ENCODE data around the gene AHCYL1. TPM values are rescaled to one million over a fixed set of nuclear protein-coding genes. Genes with fewer than 3 reads are reported as not detected.
A peak's percentile ranks its signal among the peaks of the same experiment; 100 is the strongest.

The AHCYL1 gene
- total RNA-seq, 2 donors from 2014 or later = 78.9 to 96.0 TPM

- H3K9me3 Mint-ChIP-seq = no peaks in the 10 kb centered on the region
- H3K4me3 Mint-ChIP-seq = peak overlapping the region; percentile 56
- no peaks in the 10 kb centered on the region for H3K27me3 Mint-ChIP-seq (ENCODE audit: insufficient read depth)
- H3K36me3 Mint-ChIP-seq (ENCODE audit: low read depth) = peaks cover 1% of the 10 kb centered on the region
- Histone ChIP-seq H3K9ac (ENCODE audit: extremely low read depth, low read length, poor library complexity, severe bottlenecking) (no peak overlapping the region), H3K27ac (ENCODE audit: low read depth, low read length) (no peak overlapping the region), H3K4me3 (ENCODE audit: low read length) (peak overlapping the region; percentile 77), H3K27me3 (ENCODE audit: control insufficient read depth, insufficient read depth, low read length, poor library complexity, severe bottlenecking) (no peaks in the 10 kb centered on the region), H3K9me3 (ENCODE audit: control insufficient read depth, low read length) (no peaks in the 10 kb centered on the region), H3K4me1 (ENCODE audit: control insufficient read depth, insufficient read depth, low read length) (peaks cover 39% of the 10 kb centered on the region), H3K36me3 (ENCODE audit: control insufficient read depth, insufficient read depth, low read length) (no peaks in the 10 kb centered on the region)
- DNase-seq = no peak
- WGBS, 2 experiments (ENCODE audit: insufficient coverage in 1 of 2, insufficient read length in 1 of 2) = 100% methylated on average over 1 of the region's 1 CpG
- TF ChIP-seq, protein P1, sequence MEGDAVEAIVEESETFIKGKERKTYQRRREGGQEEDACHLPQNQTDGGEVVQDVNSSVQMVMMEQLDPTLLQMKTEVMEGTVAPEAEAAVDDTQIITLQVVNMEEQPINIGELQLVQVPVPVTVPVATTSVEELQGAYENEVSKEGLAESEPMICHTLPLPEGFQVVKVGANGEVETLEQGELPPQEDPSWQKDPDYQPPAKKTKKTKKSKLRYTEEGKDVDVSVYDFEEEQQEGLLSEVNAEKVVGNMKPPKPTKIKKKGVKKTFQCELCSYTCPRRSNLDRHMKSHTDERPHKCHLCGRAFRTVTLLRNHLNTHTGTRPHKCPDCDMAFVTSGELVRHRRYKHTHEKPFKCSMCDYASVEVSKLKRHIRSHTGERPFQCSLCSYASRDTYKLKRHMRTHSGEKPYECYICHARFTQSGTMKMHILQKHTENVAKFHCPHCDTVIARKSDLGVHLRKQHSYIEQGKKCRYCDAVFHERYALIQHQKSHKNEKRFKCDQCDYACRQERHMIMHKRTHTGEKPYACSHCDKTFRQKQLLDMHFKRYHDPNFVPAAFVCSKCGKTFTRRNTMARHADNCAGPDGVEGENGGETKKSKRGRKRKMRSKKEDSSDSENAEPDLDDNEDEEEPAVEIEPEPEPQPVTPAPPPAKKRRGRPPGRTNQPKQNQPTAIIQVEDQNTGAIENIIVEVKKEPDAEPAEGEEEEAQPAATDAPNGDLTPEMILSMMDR (conservative IDR thresholded peaks at IDR 0.05) = no peak
- H3K27ac Mint-ChIP-seq = peak overlapping the region; percentile 98
- H3K4me1 Mint-ChIP-seq = peaks cover 60% of the 10 kb centered on the region
These were observed 18.1 kb downstream of the AHCYL1 start for GRCh38 chr1:110002695-110003094.

DNA sequence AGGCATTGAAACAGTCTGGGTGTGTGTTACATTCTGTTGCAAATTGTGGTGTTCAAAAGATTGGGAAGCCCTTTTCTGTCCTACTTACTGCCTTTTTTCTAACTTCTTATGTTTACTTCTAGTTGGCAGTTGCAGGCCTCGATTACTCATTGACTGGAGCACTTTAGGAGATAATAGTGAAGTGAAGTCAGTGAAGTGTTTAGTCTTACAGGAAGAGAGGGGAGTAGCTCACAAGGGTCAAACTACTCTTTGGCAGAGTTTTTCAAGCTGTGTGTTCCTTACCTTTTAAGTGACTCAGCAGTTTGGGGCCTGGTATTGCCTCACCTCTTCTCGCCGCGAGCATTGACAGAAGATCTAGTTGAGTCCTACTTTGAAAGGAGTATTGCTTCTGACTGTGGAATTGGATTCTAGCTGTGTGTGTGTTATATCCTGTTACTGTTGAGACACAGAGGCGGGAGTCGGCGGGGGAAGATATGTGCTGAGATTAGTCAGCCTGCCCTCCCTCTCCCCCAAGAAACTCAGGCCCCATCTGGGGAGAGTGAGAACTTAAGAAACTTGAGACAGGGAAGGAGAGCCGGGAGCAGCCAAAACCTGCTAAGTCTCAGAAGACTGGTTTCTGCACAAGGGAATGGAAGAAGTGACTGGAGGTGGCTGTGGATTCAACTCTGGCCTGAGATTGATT lies 19.3 kb downstream of the AHCYL1 start:
- peaks cover 41% of the 10 kb centered on the region for H3K4me1 ChIP-seq (ENCODE audit: control insufficient read depth, insufficient read depth, low read length)
- H3K9me3 Mint-ChIP-seq = no peaks in the 10 kb centered on the region
- H3K27ac Mint-ChIP-seq = peak overlapping the region; percentile 98
- H3K36me3 Mint-ChIP-seq (ENCODE audit: low read depth) = peaks cover 1% of the 10 kb centered on the region
- H3K4me3 ChIP-seq (ENCODE audit: low read length) = peak overlapping the region; percentile 77
- peaks cover 6% of the 10 kb centered on the region for H3K36me3 ChIP-seq (ENCODE audit: control insufficient read depth, insufficient read depth, low read length)
- H3K27me3 Mint-ChIP-seq (ENCODE audit: insufficient read depth) = no peaks in the 10 kb centered on the region
- peaks cover 63% of the 10 kb centered on the region for H3K4me1 Mint-ChIP-seq
- no peaks in the 10 kb centered on the region for H3K9me3 ChIP-seq (ENCODE audit: control insufficient read depth, low read length)
- H3K9ac ChIP-seq (ENCODE audit: extremely low read depth, low read length, poor library complexity, severe bottlenecking) = peak overlapping the region; percentile 79
- TF ChIP-seq, protein P1 (conservative IDR thresholded peaks at IDR 0.05) = no peak
- DNase-seq = peak; percentile 87
- no peaks in the 10 kb centered on the region for H3K27me3 ChIP-seq (ENCODE audit: control insufficient read depth, insufficient read depth, low read length, poor library complexity, severe bottlenecking)
- H3K27ac ChIP-seq (ENCODE audit: low read depth, low read length) = peak overlapping the region; percentile 84
- peak overlapping the region; percentile 56 for H3K4me3 Mint-ChIP-seq
- WGBS, 2 experiments (ENCODE audit: insufficient coverage in 1 of 2, insufficient read length in 1 of 2) = 11 to 20% methylated on average over 1 to 8 of the region's 8 CpGs

DNA sequence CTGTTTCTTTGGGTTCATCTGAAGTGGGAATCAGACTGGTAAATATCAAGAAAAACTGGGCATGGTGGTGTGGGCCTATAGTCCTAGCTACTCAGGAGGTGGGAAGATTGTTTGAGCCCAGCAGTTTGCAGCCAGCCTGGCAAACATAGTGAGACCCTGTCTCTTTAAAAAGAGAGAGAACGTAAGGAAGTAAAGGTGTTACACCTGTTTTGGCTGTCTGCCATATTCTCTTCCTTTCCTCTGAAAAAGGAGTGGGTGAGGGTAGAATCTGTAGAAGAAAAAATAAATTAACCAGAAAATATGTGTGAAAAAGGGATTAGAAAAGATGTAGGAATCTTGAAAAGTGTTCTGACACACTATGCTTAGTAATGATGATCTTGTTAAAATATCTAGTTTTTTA lies 20.0 kb downstream of the AHCYL1 start:
- peaks cover 8% of the 10 kb centered on the region for H3K36me3 Mint-ChIP-seq (ENCODE audit: low read depth)
- H3K27me3 Mint-ChIP-seq (ENCODE audit: insufficient read depth) = no peaks in the 10 kb centered on the region
- peak overlapping the region; percentile 84 for H3K27ac ChIP-seq (ENCODE audit: low read depth, low read length)

More for the DNA sequence above, 20.0 kb downstream of the AHCYL1 start:
- H3K4me1 ChIP-seq (ENCODE audit: control insufficient read depth, insufficient read depth, low read length) = peaks cover 42% of the 10 kb centered on the region
- WGBS, 2 experiments (ENCODE audit: insufficient coverage in 1 of 2, insufficient read length in 1 of 2) = 42% methylated on average over 1 of the region's 1 CpG; no CpG with 5 or more reads in 1 of the 2 experiments
- H3K27me3 ChIP-seq (ENCODE audit: control insufficient read depth, insufficient read depth, low read length, poor library complexity, severe bottlenecking) = no peaks in the 10 kb centered on the region
- peak; percentile 53 for DNase-seq
- peaks cover 13% of the 10 kb centered on the region for H3K36me3 ChIP-seq (ENCODE audit: control insufficient read depth, insufficient read depth, low read length)
- no peaks in the 10 kb centered on the region for H3K9me3 ChIP-seq (ENCODE audit: control insufficient read depth, low read length)
- TF ChIP-seq, protein P1 (conservative IDR thresholded peaks at IDR 0.05) = no peak
- Mint-ChIP-seq H3K9me3 (no peaks in the 10 kb centered on the region), H3K4me3 (peak overlapping the region; percentile 56), H3K27ac (peak overlapping the region; percentile 98), H3K4me1 (peaks cover 69% of the 10 kb centered on the region)
- peak overlapping the region; percentile 77 for H3K4me3 ChIP-seq (ENCODE audit: low read length)
- H3K9ac ChIP-seq (ENCODE audit: extremely low read depth, low read length, poor library complexity, severe bottlenecking) = peak overlapping the region; percentile 79

All from endodermal cell (in vitro differentiated cells).